HG03175 (cell line): Measurements from ENCODE around the gene CEP97.
"Not testable (repeated sequence)": the region's sequence is repeated elsewhere in the genome, so short reads cannot be mapped to it uniquely, and the experiment has no call there.

Source experiments
- ATAC-seq: cut with Tn5 transposase; IDR thresholded peaks from one replicate; pipeline ENCODE4 v1.9.1; 2021; ENCODE audit warnings: mild to moderate bottlenecking, moderate library complexity; ENCODE audit not compliant: unreplicated experiment

Gene CEP97

GRCh38 chr3:101777745-101778281, 53.4 kb downstream of the CEP97 start:
- not testable (repeated sequence) for ATAC-seq

DNA sequence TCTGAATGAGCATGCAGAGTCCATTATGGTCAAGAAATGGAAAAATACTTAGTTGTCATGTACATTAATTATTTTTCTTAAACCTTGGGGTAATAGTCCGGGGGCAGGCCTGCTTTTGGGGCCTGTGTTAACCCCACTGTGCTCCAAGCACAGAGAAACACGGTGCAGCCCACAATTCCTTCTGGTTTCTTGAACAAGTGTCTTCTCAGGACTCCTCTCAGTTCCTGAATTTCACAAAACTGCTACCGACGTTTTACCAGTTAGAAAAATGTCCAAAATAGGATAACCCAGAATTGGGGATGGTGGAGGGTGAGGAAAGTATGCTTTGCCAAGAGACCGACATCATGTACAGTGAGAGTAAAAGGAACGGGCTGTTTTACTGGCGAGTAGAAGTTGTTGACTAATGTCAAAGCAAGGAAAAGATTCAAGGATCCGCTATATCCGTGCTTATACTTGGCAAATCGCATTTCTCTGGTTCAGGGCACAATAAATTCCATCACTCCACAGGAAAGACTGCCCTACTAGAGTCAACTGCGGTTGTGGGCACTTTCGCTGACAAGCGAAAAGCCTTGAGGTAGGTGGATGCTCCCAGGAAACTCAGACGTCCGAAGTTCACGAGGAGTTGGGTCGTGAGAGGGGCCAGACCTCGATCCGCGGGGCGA, 54.1 kb downstream of the CEP97 start:
- no peak for ATAC-seq

- peak; percentile 96 for ATAC-seq
These were observed 54.8 kb downstream of the CEP97 start, which contains the start of gene NXPE3 for GRCh38 chr3:101779047-101779821. NXPE3 (plus strand) TSS chr3:101779211; CDS start chr3:101785597, 6,386 bp downstream.

- no peak for ATAC-seq
These were observed 55.5 kb downstream of the CEP97 start for GRCh38 chr3:101779822-101780381.

GRCh38 chr3:101780661-101781060, 56.2 kb downstream of the CEP97 start:
- no peak for ATAC-seq

DNA sequence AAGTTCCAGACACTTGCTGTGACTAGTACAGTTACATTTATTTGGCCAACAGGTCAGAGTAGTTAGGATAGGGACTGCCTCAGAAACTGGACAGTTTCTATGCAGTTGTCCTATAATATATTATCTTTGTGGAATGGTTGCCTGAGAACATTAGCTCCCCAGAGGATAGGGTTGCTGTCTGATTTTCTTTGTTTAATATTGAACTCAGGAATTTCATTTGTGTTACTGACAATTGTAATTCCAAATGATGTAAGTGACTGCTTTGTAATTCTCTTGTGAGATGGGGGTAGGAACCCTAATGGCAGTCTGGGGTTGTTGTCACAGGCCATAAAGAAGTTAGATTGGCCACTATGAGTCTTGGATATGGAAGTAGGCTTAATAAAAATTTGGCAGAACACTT, 56.8 kb downstream of the CEP97 start:
- ATAC-seq: no peak

DNA sequence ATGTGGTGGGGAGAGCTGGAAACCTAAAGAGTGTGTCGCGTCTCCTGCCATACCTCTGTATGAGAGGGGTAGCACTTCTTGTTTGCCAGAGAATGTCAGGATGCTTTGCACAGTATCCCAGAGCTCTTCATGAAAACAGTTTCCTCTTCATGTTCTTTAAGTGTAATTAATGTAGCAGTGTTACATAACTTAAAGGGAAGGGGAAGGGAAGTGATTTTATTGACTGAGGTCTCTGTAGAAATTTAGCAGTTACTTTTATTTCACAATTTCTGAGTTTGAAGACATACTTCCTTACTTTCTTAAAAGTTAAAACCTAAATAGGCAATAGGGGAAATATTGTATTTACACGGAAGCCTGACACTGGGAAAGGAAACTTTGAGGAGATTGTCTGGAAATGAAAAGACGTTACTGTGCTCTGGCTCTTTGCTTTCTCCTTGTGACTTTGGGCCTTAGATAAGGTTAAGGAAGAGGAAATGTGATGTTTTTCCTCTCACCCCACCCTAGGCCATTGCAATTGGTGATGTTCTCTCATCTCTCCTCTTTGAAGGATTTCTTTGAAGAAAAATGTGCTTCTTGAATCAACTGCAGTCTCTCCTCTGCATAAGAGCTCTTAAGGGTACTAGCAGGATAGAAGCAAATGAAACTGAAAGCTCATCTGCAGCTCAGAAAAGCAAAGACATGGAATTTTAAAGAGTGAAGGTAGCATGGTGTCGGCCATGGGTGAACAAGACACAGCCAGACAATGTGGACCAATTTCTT, 60.6 kb downstream of the CEP97 start:
- ATAC-seq: no peak

GRCh38 chr3:101791778-101792177, 67.4 kb downstream of the CEP97 start:
- peak; percentile 98 for ATAC-seq

DNA sequence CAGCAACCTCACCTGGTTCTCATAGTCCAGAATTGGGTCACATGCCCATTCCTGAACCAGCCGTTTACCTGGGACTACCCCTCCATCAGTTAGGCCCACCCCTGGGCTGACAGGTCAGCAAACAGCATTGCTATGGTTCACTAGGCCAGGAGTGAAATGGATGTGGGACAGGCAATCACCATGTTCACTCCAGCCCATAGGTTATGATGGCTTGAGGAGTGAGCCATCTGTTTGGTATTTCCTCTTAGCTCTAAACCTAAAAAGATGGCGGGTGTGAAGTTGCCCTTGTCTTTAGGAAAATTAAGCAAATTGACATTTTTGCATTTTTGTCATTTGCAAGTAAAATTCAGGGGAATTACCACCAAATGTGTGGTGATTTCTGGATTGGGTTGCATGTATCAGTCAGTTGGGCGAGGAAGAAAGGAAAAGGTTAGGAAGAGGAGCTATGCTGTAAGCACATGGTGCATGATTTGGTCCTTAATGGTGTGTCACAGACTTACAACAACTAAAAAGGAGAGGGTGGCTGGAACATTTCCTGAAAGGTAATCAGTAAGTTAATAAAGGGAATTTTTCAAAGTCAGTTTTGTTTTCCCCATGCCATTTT, 71.8 kb downstream of the CEP97 start:
- ATAC-seq: no peak

DNA sequence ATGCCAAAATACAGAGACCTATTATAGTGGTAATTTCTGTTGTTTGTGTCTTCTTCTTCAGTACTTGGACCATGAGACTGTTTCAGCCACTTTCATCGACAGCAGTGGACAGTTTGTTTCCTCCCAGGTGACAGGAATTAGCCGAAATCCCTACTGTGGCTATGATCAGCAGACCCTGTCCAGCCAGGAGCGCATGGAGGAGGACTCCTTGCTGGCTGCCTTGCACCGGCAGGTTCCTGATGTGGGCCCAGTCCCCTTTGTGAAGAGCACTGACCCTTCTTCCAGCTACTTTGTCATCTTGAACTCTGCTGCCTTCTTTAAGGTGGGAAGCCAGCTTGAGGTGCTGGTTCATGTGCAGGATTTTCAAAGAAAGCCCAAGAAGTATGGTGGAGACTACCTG, 76.8 kb downstream of the CEP97 start:
- no peak for ATAC-seq

- ATAC-seq: no peak
These were observed 77.8 kb downstream of the CEP97 start for GRCh38 chr3:101802179-101802578.

- ATAC-seq: peak; percentile 98
These were observed 78.9 kb downstream of the CEP97 start for GRCh38 chr3:101803173-101803782.

DNA sequence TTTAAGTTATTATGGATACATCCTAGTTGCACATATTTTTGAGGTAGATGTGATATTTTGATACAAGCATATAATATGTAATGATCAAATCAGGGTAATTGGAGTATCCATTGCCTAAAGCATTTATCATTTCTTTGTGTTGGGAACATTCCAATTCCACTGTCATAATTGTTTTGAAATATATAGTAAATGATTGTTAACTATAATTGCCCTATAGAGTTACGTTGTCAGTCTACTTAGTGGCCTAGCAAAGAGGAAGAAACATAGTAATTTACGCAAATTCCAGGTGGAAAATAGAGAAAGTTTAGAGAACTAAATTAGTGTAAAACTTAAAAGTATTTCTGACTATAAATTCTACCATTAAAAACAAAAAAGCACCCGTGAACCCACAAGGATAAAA, 79.5 kb downstream of the CEP97 start:
- no peak for ATAC-seq

DNA sequence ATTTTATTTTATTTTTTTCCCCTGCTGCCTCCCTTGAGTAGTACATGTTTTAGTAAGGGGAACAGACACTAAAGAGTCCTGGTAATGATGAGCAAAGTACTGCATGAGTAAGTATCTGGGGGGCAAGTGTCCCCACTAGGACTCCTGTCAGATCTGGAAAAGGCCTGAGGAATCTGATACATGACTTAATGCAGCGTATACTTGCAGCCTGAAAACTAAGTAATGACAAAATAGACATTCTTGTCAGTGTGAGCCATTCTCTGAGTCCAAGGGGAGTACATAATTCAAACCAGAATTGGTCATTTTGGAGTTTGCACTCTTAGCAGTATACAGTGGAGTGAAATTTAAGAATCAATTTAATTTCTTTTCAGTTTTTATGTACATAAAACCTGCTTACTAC, 82.1 kb downstream of the CEP97 start:
- no peak for ATAC-seq

DNA sequence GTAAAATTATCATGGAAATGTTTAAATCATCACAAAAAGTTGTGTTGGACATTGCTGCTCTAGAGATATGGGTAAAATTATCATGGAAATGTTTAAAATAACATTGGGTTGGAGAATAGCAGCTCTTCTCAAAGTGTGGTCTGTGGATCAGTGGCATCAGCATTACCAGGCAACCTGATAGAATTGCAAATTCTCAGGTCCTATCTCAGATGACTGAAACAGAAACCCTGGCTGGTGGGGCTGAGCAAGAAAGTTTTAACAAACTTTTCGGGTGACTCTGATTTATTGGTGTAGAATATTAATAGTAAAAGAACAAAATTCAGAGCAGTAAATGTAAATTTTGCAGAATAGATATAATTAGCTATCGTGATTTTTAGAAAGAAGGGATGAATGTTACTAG, 83.5 kb downstream of the CEP97 start:
- peak; percentile 41 for ATAC-seq

GRCh38 chr3:101809178-101810021, 85.0 kb downstream of the CEP97 start:
- peak; percentile 61 for ATAC-seq

DNA sequence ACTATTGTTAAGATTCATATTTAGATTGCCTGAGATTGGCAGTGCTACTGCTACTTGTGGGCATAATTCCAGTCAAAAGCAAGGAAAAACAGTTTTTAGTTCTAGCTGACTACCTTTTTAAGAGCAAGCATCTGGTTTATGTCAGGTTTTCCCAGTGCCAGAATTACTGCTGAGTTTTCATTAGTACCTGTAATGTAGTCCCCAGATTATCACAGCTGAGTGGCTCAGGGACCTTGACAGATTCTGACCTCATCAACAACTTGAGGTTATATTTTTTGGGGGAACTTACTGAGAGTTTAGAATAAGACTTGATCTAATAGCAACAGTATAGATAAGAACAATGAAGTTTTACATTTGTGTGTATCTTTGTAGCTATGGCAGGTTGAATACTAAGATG, 85.6 kb downstream of the CEP97 start:
- ATAC-seq: no peak

- ATAC-seq: no peak
These were observed 87.5 kb downstream of the CEP97 start for GRCh38 chr3:101811875-101812274.

DNA sequence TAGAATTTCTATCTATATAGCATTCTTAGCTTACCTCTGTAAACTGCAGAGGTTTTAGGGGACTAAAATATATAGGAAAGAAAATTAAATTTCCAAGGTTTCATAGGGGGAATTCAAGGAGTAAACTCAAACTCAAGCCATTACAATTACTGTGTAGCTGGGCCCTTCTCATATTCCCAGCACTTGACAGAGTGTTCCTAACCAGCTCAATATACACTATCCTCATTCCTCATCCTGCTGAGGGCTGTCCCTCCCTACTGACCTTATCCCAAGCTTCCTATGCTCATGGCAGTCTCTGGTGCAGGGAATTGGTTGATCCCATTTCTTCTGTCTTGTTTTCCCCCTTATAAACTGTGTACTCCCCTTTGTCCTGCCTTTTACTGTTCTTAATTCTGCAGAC, 88.5 kb downstream of the CEP97 start:
- no peak for ATAC-seq
